Measurements from ENCODE around the gene NARS2.

GRCh38 chr11:78557236-78557635 lies 17.4 kb downstream of the NARS2 start:
- TF ChIP-seq, protein P1, sequence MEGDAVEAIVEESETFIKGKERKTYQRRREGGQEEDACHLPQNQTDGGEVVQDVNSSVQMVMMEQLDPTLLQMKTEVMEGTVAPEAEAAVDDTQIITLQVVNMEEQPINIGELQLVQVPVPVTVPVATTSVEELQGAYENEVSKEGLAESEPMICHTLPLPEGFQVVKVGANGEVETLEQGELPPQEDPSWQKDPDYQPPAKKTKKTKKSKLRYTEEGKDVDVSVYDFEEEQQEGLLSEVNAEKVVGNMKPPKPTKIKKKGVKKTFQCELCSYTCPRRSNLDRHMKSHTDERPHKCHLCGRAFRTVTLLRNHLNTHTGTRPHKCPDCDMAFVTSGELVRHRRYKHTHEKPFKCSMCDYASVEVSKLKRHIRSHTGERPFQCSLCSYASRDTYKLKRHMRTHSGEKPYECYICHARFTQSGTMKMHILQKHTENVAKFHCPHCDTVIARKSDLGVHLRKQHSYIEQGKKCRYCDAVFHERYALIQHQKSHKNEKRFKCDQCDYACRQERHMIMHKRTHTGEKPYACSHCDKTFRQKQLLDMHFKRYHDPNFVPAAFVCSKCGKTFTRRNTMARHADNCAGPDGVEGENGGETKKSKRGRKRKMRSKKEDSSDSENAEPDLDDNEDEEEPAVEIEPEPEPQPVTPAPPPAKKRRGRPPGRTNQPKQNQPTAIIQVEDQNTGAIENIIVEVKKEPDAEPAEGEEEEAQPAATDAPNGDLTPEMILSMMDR (conservative IDR thresholded peaks at IDR 0.05) = no peak
- no peak for TF ChIP-seq ZFX (IDR thresholded peaks at IDR 0.05)

All from C4-2B (cell line).